Erythroblast (primary cell): ENCODE measurements around the gene TTC3.

Experiments
- GATA1 ChIP-seq: IDR thresholded peaks from 2 replicates; pipeline ENCODE4 v1.6.1; 2011; ENCODE audit warnings: low read depth, mild to moderate bottlenecking, control low read depth, low read length, moderate library complexity
- POLR2A ChIP-seq: IDR thresholded peaks from 2 replicates; pipeline ENCODE4 v1.6.1; 2011; ENCODE audit warnings: mild to moderate bottlenecking, low read length

DNA sequence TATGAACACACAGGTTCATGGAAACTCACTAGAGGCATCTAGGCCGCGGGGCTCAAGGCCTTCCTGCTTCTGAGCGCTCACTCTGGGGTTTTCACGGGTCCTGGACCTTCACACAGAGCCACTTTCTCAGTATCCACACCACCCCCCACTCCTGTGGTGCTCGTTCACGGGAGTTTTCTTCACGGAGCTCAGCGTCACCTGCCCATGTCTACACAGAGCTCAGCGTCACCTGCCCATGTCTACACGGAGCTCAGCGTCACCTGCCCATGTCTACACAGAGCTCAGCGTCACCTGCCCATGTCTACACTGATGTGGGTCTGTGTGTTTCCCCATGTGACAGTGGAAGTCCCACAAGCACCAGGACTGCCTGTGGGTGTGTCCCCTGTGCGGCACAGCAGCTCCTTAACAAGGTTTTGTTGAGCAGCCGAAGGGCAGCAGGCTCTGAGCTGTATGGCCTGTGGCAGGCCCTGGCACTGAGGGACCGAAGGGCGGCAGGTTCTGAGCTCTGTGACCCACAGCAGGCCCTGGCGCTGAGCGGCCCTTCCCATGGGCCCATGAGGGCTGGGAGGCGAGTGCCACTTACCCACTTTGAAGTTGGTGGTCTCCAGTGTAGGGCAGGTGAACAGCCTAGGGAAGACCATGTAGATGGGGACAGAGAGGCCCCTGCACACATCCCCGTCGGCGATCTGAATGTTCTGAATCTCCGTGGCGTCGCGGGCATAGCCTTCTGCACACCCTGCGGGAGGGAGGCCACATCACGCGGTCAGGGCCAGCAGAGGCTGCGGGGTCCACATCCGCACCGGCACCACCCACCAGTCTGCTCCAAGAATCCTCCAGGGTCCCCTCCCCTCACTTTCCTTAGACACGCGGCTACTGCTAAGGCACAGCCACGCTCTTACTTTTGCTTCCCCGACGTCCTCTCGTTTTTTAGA is 154.3 kb downstream of the TTC3 start:
- TF ChIP-seq POLR2A (no peak), GATA1 (no peak)
